Liver (tissue), 9 donors: Measurements from ENCODE around the gene STK40. TPM values are rescaled to one million over a fixed set of nuclear protein-coding genes. Genes with fewer than 3 reads are reported as not detected.

Source experiments
- DNase-seq: peaks from one replicate; pipeline ENCODE4 v3.0.0-alpha.2; 2017; ENCODE audit warnings: low spot score
- H3K27ac ChIP-seq, 2 donors: one replicate each; pipeline ENCODE4 v1.7.0; 2013; ENCODE audit warnings: inconsistent platforms in 2 of 2, low read length in 2 of 2, control low read depth in 1 of 2, low read depth in 1 of 2, mild to moderate bottlenecking in 1 of 2
- H3K27me3 ChIP-seq, 4 donors: one replicate each; pipeline versions ENCODE4 v1.6.1 to v1.7.0; 2013; ENCODE audit warnings: low read length in 3 of 4, inconsistent platforms in 1 of 4, mild to moderate bottlenecking in 1 of 4, moderate library complexity in 1 of 4; ENCODE audit not compliant: control insufficient read depth in 4 of 4, insufficient read depth in 4 of 4
- H3K36me3 ChIP-seq, 4 donors: one replicate each; pipeline versions ENCODE4 v1.6.1 to v1.7.0; 2013; ENCODE audit warnings: low read length in 3 of 4, mild to moderate bottlenecking in 3 of 4, low read depth in 1 of 4, moderate library complexity in 1 of 4; ENCODE audit not compliant: control insufficient read depth in 4 of 4, insufficient read depth in 3 of 4
- H3K4me1 ChIP-seq, 4 donors: one replicate each; pipeline versions ENCODE4 v1.6.1 to v1.7.0; 2013; ENCODE audit warnings: low read length in 3 of 4, mild to moderate bottlenecking in 3 of 4, moderate library complexity in 1 of 4; ENCODE audit not compliant: control insufficient read depth in 4 of 4, insufficient read depth in 4 of 4
- H3K4me3 ChIP-seq, 3 donors: one replicate each; pipeline versions ENCODE4 v1.6.1 to v1.7.0; 2013; ENCODE audit warnings: low read length in 3 of 3, control low read depth in 1 of 3, low read depth in 1 of 3, mild to moderate bottlenecking in 1 of 3
- H3K9ac ChIP-seq, 2 donors: one replicate each; pipeline ENCODE4 v1.7.0; 2013; ENCODE audit warnings: low read length in 2 of 2, mild to moderate bottlenecking in 2 of 2, moderate library complexity in 2 of 2, control low read depth in 1 of 2, low read depth in 1 of 2
- H3K9me3 ChIP-seq, 4 donors: one replicate each; pipeline versions ENCODE4 v1.6.1 to v1.7.0; 2013; ENCODE audit warnings: low read length in 3 of 4; ENCODE audit not compliant: control insufficient read depth in 4 of 4
- ATF3 ChIP-seq: IDR thresholded peaks from 2 replicates; pipeline ENCODE4 v1.6.1; 2016; ENCODE audit warnings: antibody characterized with exemption
- EGR1 ChIP-seq, 2 donors: IDR thresholded peaks; 2 replicates each; pipeline ENCODE4 v1.6.1; 2016 to 2018; ENCODE audit warnings: antibody characterized with exemption in 2 of 2, low read depth in 2 of 2
- GABPA ChIP-seq, 2 donors: IDR thresholded peaks in 1 of 2; conservative IDR thresholded peaks in 1 of 2; 2 replicates each; pipeline ENCODE4 v1.6.1; 2016; ENCODE audit warnings: antibody characterized with exemption in 2 of 2, mild to moderate bottlenecking in 1 of 2, moderate library complexity in 1 of 2
- HNF4A ChIP-seq, 2 donors: conservative IDR thresholded peaks; 2 replicates each; pipeline ENCODE4 v1.6.1; 2016; ENCODE audit warnings: antibody characterized with exemption in 2 of 2, mild to moderate bottlenecking in 2 of 2
- NR2F2 ChIP-seq: IDR thresholded peaks from 2 replicates; pipeline ENCODE4 v1.6.1; 2016; ENCODE audit warnings: antibody characterized with exemption
- REST ChIP-seq: IDR thresholded peaks from 2 replicates; pipeline ENCODE4 v1.6.1; 2016; ENCODE audit warnings: antibody characterized with exemption, mild to moderate bottlenecking
- SP1 ChIP-seq: IDR thresholded peaks from 2 replicates; pipeline ENCODE4 v1.6.1; 2018; ENCODE audit warnings: antibody characterized with exemption, mild to moderate bottlenecking
- TAF1 ChIP-seq: conservative IDR thresholded peaks from 2 replicates; pipeline ENCODE4 v1.6.1; 2016; ENCODE audit warnings: antibody characterized with exemption, mild to moderate bottlenecking
- WGBS: extraction: QIAGEN DNeasy Blood & Tissue Kit; methylation state at CpG from one replicate; pipeline ENCODE4 v1.1.7; 2013; 5-methylcytosine and 5-hydroxymethylcytosine counted together
- polyA plus RNA-seq, 2 donors: library from polyadenylated mRNA; stranded (reverse) in 1 of 2; unstranded in 1 of 2; fragments of 200-250 nt in 1 of 2; fragments of >200 nt in 1 of 2; fragmentation: Nextera tagmentation in 1 of 2; extraction: Ambion mirVana in 1 of 2; gene quantifications; one replicate each; pipeline versions ENCODE4 v1.2.1 to v1.2.3, GENCODE V29; 2013 to 2015
- total RNA-seq, 2 donors: library from RNA; depleted of rRNA; stranded (reverse); fragments of >200 nt; gene quantifications; one replicate each; pipeline ENCODE4 v1.2.3, GENCODE V29; 2014
- TF ChIP-seq, protein P1 (sequence below): fragments of 150-350 bp; IDR thresholded peaks from 2 replicates; pipeline ENCODE4 v1.5.1; 2017; ENCODE audit warnings: improper control_type of control experiment, low read depth, low read length; ENCODE audit not compliant: missing input control
- TF ChIP-seq, protein P2 (sequence below): IDR thresholded peaks from 2 replicates; pipeline ENCODE4 v1.6.1; 2016; ENCODE audit warnings: antibody characterized with exemption
- donor health status: healthy.
- donor health status: healthy.
- donor health status: healthy.
- donor health status: healthy.
- donor health status: healthy.

The STK40 gene
- total and polyA plus RNA-seq, 4 donors, result 13.0 to 26.8 (median 21.9) TPM

- H3K36me3 ChIP-seq, result no peaks in the 10 kb centered on the region
- 52% methylated on average over 9 of the region's 9 CpGs for WGBS
- peaks cover 5 to 25% (median 13%) of the 10 kb centered on the region in 4 donors for H3K4me1 ChIP-seq
- H3K9ac ChIP-seq, result no peak overlapping the region
- TF ChIP-seq REST, result no peak
- TF ChIP-seq NR2F2, result no peak
- no peak for TF ChIP-seq TAF1
- no peak for TF ChIP-seq GABPA (IDR thresholded peaks at IDR 0.05 in 1 of 2, conservative IDR thresholded peaks at IDR 0.05 in 1 of 2)
- no peaks in the 10 kb centered on the region for H3K27me3 ChIP-seq
- peak overlapping the region in 1 of 2 donors; percentile 12 for H3K27ac ChIP-seq
- no peaks in the 10 kb centered on the region for H3K9me3 ChIP-seq
- no peak for DNase-seq
- no peak overlapping the region for H3K4me3 ChIP-seq
These were observed 61.4 kb downstream of the STK40 start for GRCh38 chr1:36324353-36324703.

GRCh38 chr1:36323636-36324352, 61.9 kb downstream of the STK40 start, which contains the start of gene EVA1B:
Gene EVA1B, minus strand, starts transcription at chr1:36323645. Its CDS starts 608 bp downstream, at chr1:36323037.
- peak within 1 kb of the TSS; percentile 35 to 82 (median 55) for H3K4me3 ChIP-seq
- no peaks in the 10 kb centered on the region for H3K27me3 ChIP-seq
- TF ChIP-seq SP1 (peak; percentile 5), ATF3 (no peak), HNF4A (conservative IDR thresholded peaks at IDR 0.05) (no peak), EGR1 (IDR thresholded peaks at IDR 0.05; ENCODE audit: low read depth in 2 of 2) (no peak)
- TF ChIP-seq, protein P1, sequence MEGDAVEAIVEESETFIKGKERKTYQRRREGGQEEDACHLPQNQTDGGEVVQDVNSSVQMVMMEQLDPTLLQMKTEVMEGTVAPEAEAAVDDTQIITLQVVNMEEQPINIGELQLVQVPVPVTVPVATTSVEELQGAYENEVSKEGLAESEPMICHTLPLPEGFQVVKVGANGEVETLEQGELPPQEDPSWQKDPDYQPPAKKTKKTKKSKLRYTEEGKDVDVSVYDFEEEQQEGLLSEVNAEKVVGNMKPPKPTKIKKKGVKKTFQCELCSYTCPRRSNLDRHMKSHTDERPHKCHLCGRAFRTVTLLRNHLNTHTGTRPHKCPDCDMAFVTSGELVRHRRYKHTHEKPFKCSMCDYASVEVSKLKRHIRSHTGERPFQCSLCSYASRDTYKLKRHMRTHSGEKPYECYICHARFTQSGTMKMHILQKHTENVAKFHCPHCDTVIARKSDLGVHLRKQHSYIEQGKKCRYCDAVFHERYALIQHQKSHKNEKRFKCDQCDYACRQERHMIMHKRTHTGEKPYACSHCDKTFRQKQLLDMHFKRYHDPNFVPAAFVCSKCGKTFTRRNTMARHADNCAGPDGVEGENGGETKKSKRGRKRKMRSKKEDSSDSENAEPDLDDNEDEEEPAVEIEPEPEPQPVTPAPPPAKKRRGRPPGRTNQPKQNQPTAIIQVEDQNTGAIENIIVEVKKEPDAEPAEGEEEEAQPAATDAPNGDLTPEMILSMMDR, result no peak
- TF ChIP-seq, protein P2, sequence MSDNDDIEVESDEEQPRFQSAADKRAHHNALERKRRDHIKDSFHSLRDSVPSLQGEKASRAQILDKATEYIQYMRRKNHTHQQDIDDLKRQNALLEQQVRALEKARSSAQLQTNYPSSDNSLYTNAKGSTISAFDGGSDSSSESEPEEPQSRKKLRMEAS, result no peak
- no peaks in the 10 kb centered on the region for H3K9me3 ChIP-seq
- H3K27ac ChIP-seq, result peak within 1 kb of the TSS; percentile 61 to 78
- peak; percentile 67 for DNase-seq
- 6% methylated on average over 36 of the region's 36 CpGs for WGBS
- H3K9ac ChIP-seq, result peak within 1 kb of the TSS; percentile 45 to 58
- H3K36me3 ChIP-seq, result no peaks in the 10 kb centered on the region
- H3K4me1 ChIP-seq, result peaks cover 5 to 25% (median 13%) of the 10 kb centered on the region in 4 donors
